ENCODE data around the gene MSLN.

MSLN gene

GRCh38 chr16:794853-795466, 34.4 kb downstream of the MSLN start:
- DNase-seq, result no peak

DNA sequence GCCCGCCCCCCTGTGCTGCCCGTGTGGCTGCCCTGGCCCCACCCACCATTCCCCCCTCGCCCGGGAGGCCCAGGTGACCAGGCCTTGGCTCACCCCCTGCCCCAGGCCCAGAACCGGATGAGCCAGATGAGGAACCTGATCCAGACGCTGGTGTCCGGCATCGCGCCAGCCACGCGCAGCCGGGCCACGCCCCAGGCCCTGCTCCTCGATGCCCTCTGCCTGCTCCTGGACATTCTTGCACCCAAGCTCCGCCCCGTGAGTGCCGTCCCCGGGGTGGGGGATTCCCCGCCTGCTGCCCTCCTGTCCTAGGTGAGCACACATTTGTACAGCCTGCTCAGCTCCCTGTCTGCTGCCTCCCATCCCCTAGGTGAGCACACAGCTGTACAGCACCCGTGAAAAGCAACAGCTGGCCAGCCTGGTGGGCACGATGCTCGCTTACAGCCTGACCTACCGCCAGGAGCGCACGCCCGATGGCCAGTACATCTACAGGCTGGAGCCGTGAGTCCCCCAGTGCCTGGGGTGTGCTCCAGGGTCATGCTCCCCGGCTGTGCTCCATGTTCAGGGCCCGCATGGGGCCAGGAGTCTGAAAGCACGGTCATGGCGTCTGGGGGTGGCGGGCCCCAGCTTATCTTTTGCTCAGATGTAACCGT, 35.2 kb downstream of the MSLN start:
- DNase-seq, result no peak

- DNase-seq, result no peak
Observed at GRCh38 chr16:796296-797119, 36.0 kb downstream of the MSLN start.

DNA sequence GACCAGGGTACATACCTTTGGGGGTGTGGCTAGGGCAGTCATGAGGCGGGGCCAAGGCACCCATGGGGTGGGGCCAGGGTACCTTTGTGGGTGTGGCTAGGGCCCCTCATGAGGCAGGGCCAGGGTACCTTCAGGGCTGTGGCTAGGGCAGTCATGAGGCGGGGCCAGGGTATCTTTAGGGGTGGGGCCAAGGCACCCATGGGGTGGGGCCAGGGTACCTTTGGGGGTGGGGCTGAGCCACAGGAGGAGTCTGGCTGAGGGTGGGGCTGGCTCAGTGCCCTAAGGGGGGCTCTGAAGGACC, 36.5 kb downstream of the MSLN start:
- peak; percentile 56 for DNase-seq

DNA sequence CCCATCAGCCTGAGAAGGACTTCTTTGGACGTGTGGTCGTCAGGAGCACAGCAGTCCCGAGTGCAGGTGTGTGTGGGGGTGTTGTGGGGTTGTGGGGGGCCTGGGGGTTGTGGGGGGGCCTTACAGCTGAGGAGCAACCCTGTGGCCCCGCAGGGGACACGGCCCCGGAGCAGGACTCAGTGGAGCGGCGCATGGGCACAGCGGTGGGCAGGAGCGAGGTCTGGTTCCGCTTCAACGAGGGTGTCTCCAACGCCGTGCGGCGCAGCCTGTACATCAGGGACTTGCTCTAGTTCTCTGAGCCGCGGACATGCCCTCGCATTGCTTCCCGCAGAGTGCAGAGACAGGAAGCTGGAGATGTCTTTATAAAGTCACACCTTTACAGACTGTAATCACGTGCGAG, 37.2 kb downstream of the MSLN start:
- DNase-seq, result no peak

DNA sequence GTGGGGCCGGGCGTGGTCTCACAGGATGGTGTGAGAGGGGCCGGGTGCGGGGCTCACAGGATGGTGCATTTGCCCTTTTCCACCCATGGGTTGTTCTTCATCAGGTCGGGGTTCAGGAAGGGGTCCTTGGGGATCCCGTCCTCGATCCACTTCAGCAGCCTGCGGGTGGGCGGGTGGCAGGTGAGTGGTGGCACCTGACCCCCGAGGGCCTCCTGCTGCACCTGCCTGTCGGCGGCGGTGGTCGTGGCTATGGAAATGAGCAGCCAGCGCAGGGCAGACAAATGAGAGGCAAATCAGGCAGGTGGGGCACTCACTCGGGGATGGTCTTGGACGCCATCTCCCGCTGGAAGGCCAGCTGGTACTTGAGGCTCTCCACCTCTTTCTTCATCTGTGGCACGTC, 38.1 kb downstream of the MSLN start:
- no peak for DNase-seq

DNA sequence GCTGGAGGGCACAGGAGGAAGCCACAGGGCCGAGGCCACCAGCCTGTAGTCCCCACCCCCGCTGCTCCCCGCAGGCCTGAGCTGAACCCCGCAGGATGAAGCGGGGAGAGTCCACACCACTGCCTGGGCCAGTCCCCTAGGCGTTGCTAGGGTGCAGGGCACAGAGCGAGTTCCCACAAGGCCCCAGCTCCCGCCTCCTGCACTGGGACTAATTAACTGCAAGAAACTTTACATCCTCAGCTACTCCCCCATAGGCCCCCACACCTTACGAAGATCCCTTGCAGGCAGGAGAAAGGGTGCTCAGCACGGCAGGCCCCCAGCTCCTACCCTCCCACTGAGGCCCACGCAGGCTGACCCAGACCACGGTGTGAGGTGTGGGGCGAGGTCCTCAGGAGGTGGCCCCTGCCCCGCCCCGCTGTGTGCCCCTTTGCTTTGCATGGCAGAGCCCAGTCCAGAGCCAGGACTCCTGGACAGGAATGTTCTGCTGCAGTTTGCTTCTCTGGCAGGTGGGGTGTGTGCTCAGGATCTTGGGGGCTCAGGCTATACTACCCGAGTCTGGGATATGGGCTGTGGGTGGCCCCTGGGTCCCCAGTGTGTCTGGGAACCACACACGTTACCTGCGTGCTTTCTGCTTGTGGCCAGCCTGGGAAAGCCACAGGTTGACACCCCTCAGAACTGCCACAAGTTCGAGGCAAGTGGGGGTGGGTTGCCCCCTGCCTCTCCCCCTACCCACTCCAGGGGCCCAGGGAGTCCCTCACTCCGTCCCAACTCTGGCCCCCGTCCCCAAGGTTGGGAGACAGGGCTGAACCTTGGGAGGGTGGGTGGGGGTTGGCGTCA, 38.8 kb downstream of the MSLN start:
- DNase-seq, result no peak

GRCh38 chr16:799948-800833, 39.7 kb downstream of the MSLN start, which contains the start of gene GNG13:
Gene GNG13, minus strand, starts transcription at chr16:800734. Its CDS starts 1,657 bp downstream, at chr16:799077.
- no peak for DNase-seq

DNA sequence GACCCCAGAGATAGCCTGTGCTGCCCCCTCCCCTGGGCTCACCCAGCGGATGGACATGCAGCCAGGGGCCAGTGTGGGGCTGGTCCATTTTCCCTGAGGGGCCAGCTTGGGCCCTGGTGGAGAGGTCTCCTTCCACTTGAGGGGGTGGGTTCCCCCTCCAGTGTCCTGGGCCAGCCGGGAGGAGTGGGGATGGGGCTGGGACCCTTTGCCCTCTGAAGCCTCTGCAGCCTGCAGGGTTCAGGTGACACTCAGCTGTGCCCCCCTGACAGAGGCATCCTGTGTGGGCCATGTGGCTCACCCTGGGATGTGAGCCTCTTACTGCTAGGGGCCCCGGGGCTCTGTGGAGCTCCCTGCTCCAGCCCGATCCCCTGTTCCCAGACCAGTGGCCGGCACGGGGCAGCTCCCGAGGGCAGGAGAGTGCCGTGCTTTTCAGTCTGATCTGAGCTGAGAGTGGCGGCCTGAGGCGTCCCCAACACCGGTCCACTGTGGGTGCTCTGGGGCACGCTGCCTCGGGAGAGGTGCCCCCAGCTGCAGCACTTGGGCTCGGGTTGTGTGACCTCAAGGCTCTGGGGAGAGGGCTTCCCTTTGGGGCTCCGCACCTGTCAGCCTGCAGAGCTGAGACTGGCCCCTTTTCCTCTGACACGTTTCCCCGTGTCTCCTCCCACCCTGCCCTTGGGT, 40.4 kb downstream of the MSLN start:
- no peak for DNase-seq

DNA sequence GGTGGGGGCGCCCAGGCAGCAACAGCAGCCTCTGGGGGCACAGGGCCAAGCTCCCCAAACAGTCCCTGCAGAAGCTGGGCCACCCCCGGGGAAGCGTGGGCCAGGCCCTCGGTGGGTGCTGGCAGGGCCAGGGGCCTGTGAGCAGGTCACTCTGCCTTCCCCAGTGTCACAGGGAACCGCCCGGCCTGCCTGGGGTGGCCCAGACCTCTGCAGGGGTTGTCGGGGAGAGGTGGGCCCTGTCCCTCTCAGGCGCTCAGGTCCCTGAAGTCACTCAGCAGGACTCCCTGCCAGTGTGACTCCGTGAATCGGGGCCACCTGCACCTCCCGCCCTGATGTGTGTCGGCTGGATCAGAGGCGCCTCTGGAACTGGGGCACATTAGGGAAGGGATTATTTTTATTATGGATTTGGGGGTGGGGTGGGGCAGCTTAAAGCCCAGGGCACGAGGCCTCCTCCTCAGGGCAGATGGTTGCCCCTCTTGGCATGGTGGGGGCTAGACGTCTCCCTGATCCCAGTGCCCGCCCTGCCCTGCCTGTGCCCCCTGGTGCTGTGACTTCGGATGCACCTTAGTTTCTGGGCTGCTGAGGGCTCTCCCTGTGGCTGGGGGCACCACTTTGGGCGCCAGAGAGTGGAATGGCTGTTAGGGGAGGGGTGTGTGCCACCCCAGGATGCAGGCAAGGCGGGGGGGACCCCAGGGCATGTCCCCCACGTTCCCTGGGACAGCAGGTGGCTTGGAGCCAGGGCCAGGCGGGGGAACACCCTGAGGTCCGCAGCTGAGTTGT, 41.2 kb downstream of the MSLN start:
- DNase-seq, result no peak

- no peak for DNase-seq
Observed at GRCh38 chr16:802461-802860, 41.9 kb downstream of the MSLN start.

DNA sequence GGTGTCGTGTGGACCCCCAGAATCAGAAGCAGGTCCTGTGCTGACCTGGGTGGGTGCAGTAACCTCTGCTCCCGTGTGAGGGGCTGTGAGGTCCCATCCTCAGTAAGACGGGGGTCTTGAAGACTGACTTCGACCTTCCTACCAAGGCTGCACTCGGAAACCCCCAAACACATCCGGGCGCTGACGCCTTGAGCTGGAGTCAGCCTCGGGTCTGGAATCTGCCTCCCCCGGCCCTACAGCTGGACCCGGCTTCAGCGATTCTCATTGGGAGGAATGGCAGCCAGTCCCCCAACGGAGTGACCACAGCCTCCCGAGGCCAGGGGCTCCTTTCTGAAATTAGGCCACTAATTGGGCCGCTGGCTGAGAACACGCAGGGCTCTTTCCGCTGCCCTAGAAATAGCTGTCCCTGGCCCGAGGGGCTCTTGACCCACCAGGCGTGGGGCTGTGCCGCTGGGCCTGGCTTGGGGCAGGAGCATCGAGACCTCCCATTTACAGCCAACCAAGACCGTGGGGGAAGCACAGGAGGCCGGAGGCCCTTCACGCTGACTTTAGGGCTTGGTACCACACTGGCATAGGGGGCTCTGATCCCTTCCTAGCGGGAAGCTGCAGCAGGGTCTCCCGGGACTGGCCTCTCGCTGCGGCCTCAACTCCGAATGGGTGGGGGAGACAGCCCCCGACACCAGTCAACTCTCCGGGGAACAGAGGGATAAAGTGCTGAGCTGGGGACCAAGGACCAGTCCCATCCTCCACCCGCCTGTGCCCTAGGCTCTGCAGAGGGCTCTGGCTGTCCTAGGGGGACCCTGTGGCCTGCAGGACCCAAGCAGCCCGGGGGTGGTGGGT, 42.6 kb downstream of the MSLN start:
- DNase-seq, result no peak

DNA sequence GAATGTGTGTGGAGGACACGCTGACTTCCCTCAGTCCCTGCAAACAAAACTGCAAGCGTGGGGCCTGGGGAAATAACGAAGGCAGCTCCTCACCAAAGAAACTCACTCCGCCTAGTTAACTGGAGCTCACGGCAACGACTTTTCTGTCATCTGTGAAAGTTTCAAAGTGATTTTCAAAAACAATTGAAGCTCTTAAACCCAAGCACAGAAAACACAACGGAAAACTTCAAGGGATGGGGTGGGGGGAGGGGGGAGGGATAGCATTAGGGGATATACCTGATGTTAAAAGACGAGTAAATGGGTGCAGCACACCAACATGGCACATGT, 43.2 kb downstream of the MSLN start:
- DNase-seq, result no peak

DNA sequence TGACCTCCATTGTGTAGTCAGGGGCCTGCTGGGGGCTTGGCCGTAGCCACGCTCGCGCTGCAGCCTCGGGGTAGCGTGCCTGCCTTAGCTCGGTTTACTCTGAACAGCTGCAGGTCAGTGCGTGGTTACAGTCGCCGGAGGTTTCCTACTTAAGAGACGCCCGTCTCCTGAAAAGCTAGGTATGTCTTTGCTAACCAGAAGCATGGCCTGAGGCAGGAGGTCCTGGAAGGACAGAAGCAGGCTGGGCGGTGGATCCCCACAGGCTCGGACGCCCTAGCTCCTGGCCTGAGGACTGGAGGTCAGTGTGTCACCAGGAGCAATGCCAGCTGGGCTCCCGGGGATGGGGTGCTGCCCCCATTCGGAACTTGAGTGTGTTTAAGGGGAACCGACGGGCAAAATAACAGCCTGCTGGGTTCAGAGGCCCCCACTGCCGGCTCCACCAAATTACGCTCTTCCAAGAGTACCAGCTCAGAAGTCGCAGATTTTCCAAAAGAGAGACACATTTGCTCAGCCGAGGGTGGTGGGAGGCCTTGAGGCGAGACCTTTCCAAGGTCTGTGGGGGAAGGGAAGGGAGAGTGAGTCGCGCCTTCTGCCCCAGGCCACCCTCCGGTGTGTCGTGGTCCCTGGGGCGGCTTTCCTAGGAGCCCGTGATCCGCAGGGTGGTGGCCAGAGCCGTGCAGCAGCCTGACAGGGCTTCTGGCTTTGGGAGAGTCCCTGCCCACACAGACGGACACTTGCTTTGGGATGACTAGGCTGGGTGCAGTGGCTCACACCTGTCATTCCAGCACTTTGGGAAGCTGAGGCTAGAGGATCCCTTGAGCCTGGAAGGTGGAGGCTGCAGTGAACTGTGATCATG, 43.9 kb downstream of the MSLN start:
- DNase-seq, result no peak

GRCh38 chr16:805474-805873, 44.9 kb downstream of the MSLN start:
- no peak for DNase-seq

- DNase-seq, result peak; percentile 91
Observed at GRCh38 chr16:807347-808084, 47.0 kb downstream of the MSLN start.

GRCh38 chr16:808085-808386, 47.5 kb downstream of the MSLN start:
- DNase-seq, result no peak

DNA sequence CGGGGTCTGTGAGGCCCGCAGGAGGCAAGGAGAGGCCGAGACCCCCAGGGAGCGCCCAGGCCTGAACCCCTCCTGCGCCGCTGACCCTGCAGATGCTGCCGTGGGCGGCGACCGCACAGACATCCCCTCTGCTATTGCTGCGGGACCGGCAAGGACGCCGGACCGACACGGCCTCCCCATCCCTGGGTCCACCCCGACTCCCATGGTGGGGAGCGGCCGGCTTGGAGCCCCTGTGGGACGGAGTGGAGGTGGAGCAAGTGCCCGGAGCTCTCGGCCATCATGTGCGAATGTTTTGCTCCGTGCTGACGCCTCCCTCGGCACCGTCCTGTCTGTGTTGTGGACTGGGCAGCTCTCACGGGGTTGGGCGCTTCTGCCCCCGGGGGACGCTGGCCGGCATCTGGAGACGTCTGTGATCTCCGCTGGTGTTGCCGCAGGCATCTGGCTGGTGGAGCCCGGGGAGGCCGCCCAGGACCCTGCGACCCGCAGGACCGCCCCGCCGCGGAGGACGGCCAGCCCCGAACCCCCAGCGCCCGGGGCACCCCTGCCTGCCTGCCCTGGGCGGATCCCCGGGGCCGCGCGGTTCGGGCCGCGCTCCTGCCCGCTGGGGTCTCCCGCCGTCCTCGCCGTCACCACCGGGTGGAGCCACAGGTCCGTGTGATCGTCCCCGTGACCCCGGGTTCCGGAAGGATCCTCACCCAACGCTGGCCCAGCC, 52.8 kb downstream of the MSLN start:
- DNase-seq, result peak; percentile 38
